OCI-LY7 (cell line): Measurements from ENCODE around the gene CDC42BPG. TPM values are rescaled to one million over a fixed set of nuclear protein-coding genes. Genes with fewer than 3 reads are reported as not detected.

Source experiments
- BruUV-seq: library from RNA; stranded (reverse); fragments of 400-500 nt; replicated peaks from 2 replicates; lab custom pipeline; 2021; lab: Mats Ljungman, UMichigan
- CTCF ChIA-PET: fragments of 300-600 bp; sonication (Branson Sonifier 250); formaldehyde crosslinking; loops from one replicate; lab custom pipeline; 2022; ENCODE audit warnings: antibody characterized with exemption; ENCODE audit not compliant: unreplicated experiment; lab: Charles Lee
- POLR2A ChIA-PET: fragments of 300-600 bp; sonication (Branson Sonifier 250); formaldehyde crosslinking; loops from one replicate; lab custom pipeline; 2022; ENCODE audit warnings: antibody characterized with exemption; lab: Charles Lee
- DNase-seq: peaks from one replicate; pipeline ENCODE4 v3.0.0-alpha.2; 2015; ENCODE audit warnings: low spot score
- H2AFZ ChIP-seq: fragments of 200-600 bp; sonication (generic), shearing (Covaris generic); 2 replicates; pipeline ENCODE4 v1.6.1; 2014; ENCODE audit warnings: mild to moderate bottlenecking, antibody characterized with exemption, low read length, moderate library complexity
- H3K27ac ChIP-seq: fragments of 200-600 bp; sonication (generic); 2 replicates; pipeline ENCODE4 v1.5.1; 2014; ENCODE audit warnings: mixed run types, low read depth, mild to moderate bottlenecking, moderate library complexity, low read length, inconsistent platforms; ENCODE audit not compliant: poor library complexity, severe bottlenecking
- H3K36me3 ChIP-seq: fragments of 200-600 bp; sonication (generic); 2 replicates; pipeline ENCODE4 v1.6.1; 2014; ENCODE audit warnings: mild to moderate bottlenecking, antibody characterized with exemption, low read length, moderate library complexity, mixed read lengths; ENCODE audit not compliant: insufficient read depth
- H3K4me1 ChIP-seq: fragments of 200-600 bp; sonication (generic); 2 replicates; pipeline ENCODE4 v1.5.1; 2014; ENCODE audit warnings: mild to moderate bottlenecking, low read length; ENCODE audit not compliant: insufficient read depth, poor library complexity, severe bottlenecking
- H3K4me2 ChIP-seq: fragments of 200-600 bp; sonication (generic); 2 replicates; pipeline ENCODE4 v1.6.1; 2014; ENCODE audit warnings: mild to moderate bottlenecking, low read length
- H3K4me3 ChIP-seq: fragments of 200-600 bp; sonication (generic); 2 replicates; pipeline ENCODE4 v1.5.1; 2014; ENCODE audit warnings: mild to moderate bottlenecking, low read depth, low read length; ENCODE audit not compliant: poor library complexity, severe bottlenecking
- H3K79me2 ChIP-seq: fragments of 200-600 bp; sonication (generic); 2 replicates; pipeline ENCODE4 v1.6.1; 2016; ENCODE audit warnings: low read depth, mild to moderate bottlenecking, low read length, moderate library complexity, mixed read lengths; ENCODE audit not compliant: insufficient read depth
- H3K9me2 ChIP-seq: fragments of 200-600 bp; sonication (generic); 2 replicates; pipeline ENCODE4 v1.6.1; 2016; ENCODE audit warnings: mild to moderate bottlenecking, low read length, mixed read lengths; ENCODE audit not compliant: insufficient read depth
- H3K9me3 ChIP-seq: fragments of 200-600 bp; sonication (generic); 2 replicates; pipeline ENCODE4 v1.6.1; 2014; ENCODE audit warnings: mild to moderate bottlenecking, mixed run types, low read length, mixed read lengths
- H4K20me1 ChIP-seq: fragments of 200-600 bp; sonication (generic); 2 replicates; pipeline ENCODE4 v1.6.1; 2014; ENCODE audit warnings: mild to moderate bottlenecking, antibody characterized with exemption, low read length, moderate library complexity, mixed read lengths; ENCODE audit not compliant: insufficient read depth
- EZH2phosphoT487 ChIP-seq: fragments of 200-600 bp; sonication (generic); IDR thresholded peaks from 2 replicates; pipeline ENCODE4 v1.6.1; 2018; ENCODE audit warnings: low read depth, borderline replicate concordance, mild to moderate bottlenecking, mixed run types, antibody characterized with exemption, low read length, moderate library complexity, mixed read lengths
- intact Hi-C: fragments of 100-400 bp; cut with micrococcal nuclease; formaldehyde crosslinking; loops from one replicate; pipeline ENCODE4 v1.10.0; 2022; ENCODE audit not compliant: unreplicated experiment
- total RNA-seq, 2 experiments: library from RNA; depleted of rRNA in 1 of 2; stranded (reverse); fragments of >200 nt in 1 of 2; shearing (Covaris generic) in 1 of 2; gene quantifications; 2 replicates each; pipeline ENCODE4 v1.2.3, GENCODE V29; 2014 to 2022
- TF ChIP-seq, protein P1 (sequence below): fragments of 200-600 bp; sonication (generic); conservative IDR thresholded peaks from 2 replicates; pipeline ENCODE4 v1.5.1; 2014; ENCODE audit warnings: mild to moderate bottlenecking, antibody characterized with exemption, low read length, moderate library complexity, mixed read lengths

The CDC42BPG gene
- total RNA-seq, 2 experiments from 2014 or later, result 3.5 to 4.9 TPM

DNA sequence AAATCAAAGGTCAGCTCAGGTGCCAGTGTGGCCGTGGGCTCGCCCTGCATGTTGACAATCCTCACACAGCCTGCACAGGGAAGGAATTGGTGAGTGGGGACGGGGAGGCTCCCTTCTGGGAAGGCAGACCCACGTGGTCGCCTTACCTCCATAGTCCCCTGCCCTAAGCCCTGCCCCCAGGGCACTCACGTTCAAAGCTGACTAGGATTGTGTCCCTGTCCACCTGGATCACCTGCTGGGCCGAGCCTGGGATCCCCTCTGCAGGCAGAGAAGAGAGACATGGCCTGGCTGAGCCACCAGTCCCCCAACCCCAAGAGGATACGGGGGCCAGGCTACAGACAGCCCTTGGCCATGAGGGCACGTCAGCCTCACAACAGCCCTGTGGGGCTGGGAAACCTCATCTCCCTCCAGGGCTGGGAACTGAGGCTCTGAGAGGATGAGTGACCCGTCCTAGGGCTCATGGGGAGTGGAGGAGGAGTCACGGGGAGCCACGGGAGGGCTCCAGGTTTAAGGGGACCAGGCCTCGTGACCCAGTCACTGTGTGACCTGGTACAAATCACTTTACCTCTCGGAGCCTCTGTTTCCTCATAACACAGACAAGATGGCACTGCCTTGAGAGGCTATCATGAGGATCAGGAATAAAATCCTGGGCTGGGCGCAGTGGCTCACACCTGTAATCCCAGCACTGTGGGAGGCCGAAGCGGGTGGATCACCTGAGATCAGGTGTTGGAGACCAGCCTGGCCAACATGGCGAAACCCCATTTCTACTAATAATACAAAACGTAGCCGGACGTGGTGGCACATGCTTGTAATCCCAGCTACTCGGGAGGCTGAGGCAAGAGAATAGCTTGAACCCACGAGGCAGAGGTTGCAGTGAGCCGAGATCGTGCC, 54.0 kb downstream of the CDC42BPG start:
- no TSS peak for BruUV-seq
- ChIA-PET CTCF (no interaction called here), POLR2A (no interaction called here)
- peaks cover 65% of the 10 kb centered on the region for H3K36me3 ChIP-seq
- DNase-seq, result no peak
- TF ChIP-seq, protein P1, sequence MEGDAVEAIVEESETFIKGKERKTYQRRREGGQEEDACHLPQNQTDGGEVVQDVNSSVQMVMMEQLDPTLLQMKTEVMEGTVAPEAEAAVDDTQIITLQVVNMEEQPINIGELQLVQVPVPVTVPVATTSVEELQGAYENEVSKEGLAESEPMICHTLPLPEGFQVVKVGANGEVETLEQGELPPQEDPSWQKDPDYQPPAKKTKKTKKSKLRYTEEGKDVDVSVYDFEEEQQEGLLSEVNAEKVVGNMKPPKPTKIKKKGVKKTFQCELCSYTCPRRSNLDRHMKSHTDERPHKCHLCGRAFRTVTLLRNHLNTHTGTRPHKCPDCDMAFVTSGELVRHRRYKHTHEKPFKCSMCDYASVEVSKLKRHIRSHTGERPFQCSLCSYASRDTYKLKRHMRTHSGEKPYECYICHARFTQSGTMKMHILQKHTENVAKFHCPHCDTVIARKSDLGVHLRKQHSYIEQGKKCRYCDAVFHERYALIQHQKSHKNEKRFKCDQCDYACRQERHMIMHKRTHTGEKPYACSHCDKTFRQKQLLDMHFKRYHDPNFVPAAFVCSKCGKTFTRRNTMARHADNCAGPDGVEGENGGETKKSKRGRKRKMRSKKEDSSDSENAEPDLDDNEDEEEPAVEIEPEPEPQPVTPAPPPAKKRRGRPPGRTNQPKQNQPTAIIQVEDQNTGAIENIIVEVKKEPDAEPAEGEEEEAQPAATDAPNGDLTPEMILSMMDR, result no peak
- no peak for TF ChIP-seq EZH2phosphoT487
- H3K27ac ChIP-seq, result no peak overlapping the region
- H3K4me1 ChIP-seq, result peaks cover 7% of the 10 kb centered on the region
- no peak overlapping the region for H2AFZ ChIP-seq
- H4K20me1 ChIP-seq, result no peaks in the 10 kb centered on the region
- intact Hi-C loops, result no loop called here
- H3K4me2 ChIP-seq, result no peak overlapping the region
- no peaks in the 10 kb centered on the region for H3K9me3 ChIP-seq
- H3K9me2 ChIP-seq, result no peaks in the 10 kb centered on the region
- no peak overlapping the region for H3K4me3 ChIP-seq
- no peaks in the 10 kb centered on the region for H3K79me2 ChIP-seq

DNA sequence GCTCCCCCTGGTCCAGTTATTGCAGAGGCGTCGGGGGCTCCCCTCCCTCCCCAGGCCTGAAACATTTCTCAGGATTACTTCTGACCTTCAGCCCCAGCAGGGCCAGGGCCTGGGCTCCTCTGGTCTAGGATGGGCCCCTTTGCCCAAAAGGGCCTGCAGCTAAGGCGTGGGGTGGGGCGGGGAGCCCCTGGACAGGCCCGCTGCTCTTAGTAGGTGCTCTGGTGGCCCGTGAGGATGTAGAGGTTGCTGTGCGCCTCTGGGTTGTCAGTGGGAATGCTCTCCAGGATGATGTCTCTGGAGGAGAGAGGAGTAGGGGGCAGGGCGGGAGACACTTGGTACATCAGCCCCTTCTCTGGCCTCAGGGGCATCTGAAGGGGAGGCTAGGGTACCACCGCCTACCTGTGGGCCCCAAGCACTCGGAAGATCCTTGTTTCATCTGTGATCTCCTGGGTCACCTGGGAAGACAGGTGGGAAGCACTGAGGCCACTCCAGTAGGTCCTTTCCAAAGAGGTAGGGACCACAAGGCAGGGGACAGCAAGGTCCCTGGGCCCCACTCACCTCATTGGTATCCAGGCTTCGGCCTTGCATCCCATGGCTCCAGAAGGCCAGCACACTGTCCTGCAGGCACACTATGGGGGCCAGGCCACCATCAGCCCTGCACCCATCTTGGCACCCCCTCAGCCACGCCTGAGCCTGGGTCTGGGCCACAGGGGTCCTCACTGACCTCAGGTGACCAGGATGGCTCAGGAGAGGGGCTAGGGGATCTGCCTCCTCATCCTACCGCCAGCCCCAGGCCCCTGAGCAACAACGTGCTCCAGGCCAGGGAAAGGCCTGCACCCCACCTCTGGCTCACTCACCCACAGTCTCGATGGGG, 54.9 kb downstream of the CDC42BPG start:
- ChIA-PET CTCF (no interaction called here), POLR2A (no interaction called here)
- Histone ChIP-seq H3K4me2 (no peak overlapping the region), H2AFZ (no peak overlapping the region), H3K79me2 (no peaks in the 10 kb centered on the region), H3K9me2 (no peaks in the 10 kb centered on the region), H3K4me3 (no peak overlapping the region), H3K4me1 (peaks cover 7% of the 10 kb centered on the region), H4K20me1 (no peaks in the 10 kb centered on the region), H3K9me3 (no peaks in the 10 kb centered on the region), H3K36me3 (peaks cover 65% of the 10 kb centered on the region), H3K27ac (no peak overlapping the region)
- BruUV-seq, result TSS peak; percentile 58
- no peak for DNase-seq
- TF ChIP-seq, protein P1, result no peak
- TF ChIP-seq EZH2phosphoT487, result no peak
- intact Hi-C loops, result loop anchor here (5.0 kb wide), 1 partner anchor 103 kb away; no protein-coding TSS in a partner anchor
